HEK293 (cell line): ENCODE measurements around the gene DNAH9.
"Not testable (repeated sequence)": the region's sequence is repeated elsewhere in the genome, so short reads cannot be mapped to it uniquely, and the experiment has no call there.

ENCODE experiments used
- CTCF ChIA-PET: fragments of 350-600 bp; formaldehyde crosslinking; extraction: SDS; loops from one replicate; lab custom pipeline; 2021; ENCODE audit warnings: antibody characterized with exemption; lab: Yijun Ruan, JAX
- POLR2A ChIA-PET: fragments of 300-600 bp; formaldehyde crosslinking; extraction: SDS; loops from one replicate; lab custom pipeline; 2020; ENCODE audit warnings: antibody characterized with exemption, inconsistent platforms; lab: Yijun Ruan, JAX
- H3K27ac ChIP-seq: fragments of 200-500 bp; sonication (Bioruptor generic); 2 replicates; pipeline ENCODE4 v1.5.1; 2014; ENCODE audit warnings: low read depth, low read length, control low read depth, inconsistent platforms; ENCODE audit errors: extremely low read depth
- H3K36me3 ChIP-seq, 2 experiments: fragments of 200-500 bp in 1 of 2; sonication (Bioruptor generic) in 1 of 2; 1 replicate in 1 of 2; 2 replicates in 1 of 2; pipeline ENCODE4 v1.5.1; 2014 to 2017; ENCODE audit warnings: inconsistent platforms in 2 of 2, low read length in 2 of 2; ENCODE audit not compliant: control insufficient read depth in 2 of 2, insufficient read depth in 1 of 2
- H3K4me1 ChIP-seq: fragments of 200-500 bp; sonication (Bioruptor generic); 2 replicates; pipeline ENCODE4 v1.5.1; 2014; ENCODE audit warnings: mild to moderate bottlenecking, low read length, inconsistent platforms; ENCODE audit not compliant: control insufficient read depth, insufficient read depth
- H3K4me3 ChIP-seq: 2 replicates; pipeline ENCODE4 v1.5.1; 2011; ENCODE audit warnings: low read depth, mild to moderate bottlenecking, control low read depth, low read length, moderate library complexity
- H3K9me3 ChIP-seq: fragments of 200-500 bp; sonication (Bioruptor generic); 2 replicates; pipeline ENCODE4 v1.5.1; 2014; ENCODE audit warnings: low read depth, low read length, inconsistent platforms; ENCODE audit not compliant: control insufficient read depth, insufficient read depth
- BCL11B ChIP-seq: fragments of 450-650 bp; formaldehyde crosslinking; IDR thresholded peaks from 2 replicates; pipeline ENCODE4 v1.5.1; 2016; ENCODE audit warnings: low read depth, missing biosample characterization, missing genetic modification characterization
- CTCF ChIP-seq: fragments of 450-650 bp; formaldehyde crosslinking; IDR thresholded peaks from 2 replicates; pipeline ENCODE4 v1.5.1; 2016; ENCODE audit warnings: missing biosample characterization, missing genetic modification characterization
- KLF1 ChIP-seq: fragments of 450-650 bp; formaldehyde crosslinking; IDR thresholded peaks from 2 replicates; pipeline ENCODE4 v1.5.1; 2016; ENCODE audit warnings: missing biosample characterization, missing genetic modification characterization
- YY2 ChIP-seq: fragments of 450-650 bp; formaldehyde crosslinking; IDR thresholded peaks from 2 replicates; pipeline ENCODE4 v1.5.1; 2016; ENCODE audit warnings: missing biosample characterization, missing genetic modification characterization
- ZBTB17 ChIP-seq: fragments of 450-650 bp; formaldehyde crosslinking; IDR thresholded peaks from 2 replicates; pipeline ENCODE4 v1.5.1; 2016; ENCODE audit warnings: missing biosample characterization, missing genetic modification characterization
- ZNF16 ChIP-seq: fragments of 450-650 bp; formaldehyde crosslinking; IDR thresholded peaks from 2 replicates; pipeline ENCODE4 v1.5.1; 2016; ENCODE audit warnings: low read depth, missing biosample characterization, missing genetic modification characterization
- ZNF266 ChIP-seq: fragments of 450-650 bp; formaldehyde crosslinking; IDR thresholded peaks from 2 replicates; pipeline ENCODE4 v1.5.1; 2016; ENCODE audit warnings: missing biosample characterization, missing genetic modification characterization, low read depth
- ZNF302 ChIP-seq: fragments of 450-650 bp; formaldehyde crosslinking; IDR thresholded peaks from 2 replicates; pipeline ENCODE4 v1.5.1; 2016; ENCODE audit warnings: missing biosample characterization, missing genetic modification characterization, low read depth
- ZNF449 ChIP-seq: fragments of 450-650 bp; formaldehyde crosslinking; IDR thresholded peaks from 2 replicates; pipeline ENCODE4 v1.5.1; 2017; ENCODE audit warnings: missing biosample characterization, mild to moderate bottlenecking, missing genetic modification characterization, moderate library complexity
- ZNF580 ChIP-seq: fragments of 450-650 bp; formaldehyde crosslinking; IDR thresholded peaks from 2 replicates; pipeline ENCODE4 v1.5.1; 2016; ENCODE audit warnings: missing biosample characterization, missing genetic modification characterization
- ZNF654 ChIP-seq: fragments of 450-650 bp; formaldehyde crosslinking; IDR thresholded peaks from 2 replicates; pipeline ENCODE4 v1.5.1; 2016; ENCODE audit warnings: low read depth, missing biosample characterization, missing genetic modification characterization
- ZNF768 ChIP-seq: fragments of 450-650 bp; formaldehyde crosslinking; IDR thresholded peaks from 2 replicates; pipeline ENCODE4 v1.5.1; 2018; ENCODE audit warnings: missing biosample characterization, mild to moderate bottlenecking, missing genetic modification characterization
- ZNF837 ChIP-seq: fragments of 450-650 bp; formaldehyde crosslinking; IDR thresholded peaks from 2 replicates; pipeline ENCODE4 v1.5.1; 2016; ENCODE audit warnings: missing biosample characterization, missing genetic modification characterization

The DNAH9 gene

GRCh38 chr17:11928436-11928835 lies 330.2 kb downstream of the DNAH9 start (continued):
- TF ChIP-seq ZNF16 (tag by site-specific recombination): no peak

DNA sequence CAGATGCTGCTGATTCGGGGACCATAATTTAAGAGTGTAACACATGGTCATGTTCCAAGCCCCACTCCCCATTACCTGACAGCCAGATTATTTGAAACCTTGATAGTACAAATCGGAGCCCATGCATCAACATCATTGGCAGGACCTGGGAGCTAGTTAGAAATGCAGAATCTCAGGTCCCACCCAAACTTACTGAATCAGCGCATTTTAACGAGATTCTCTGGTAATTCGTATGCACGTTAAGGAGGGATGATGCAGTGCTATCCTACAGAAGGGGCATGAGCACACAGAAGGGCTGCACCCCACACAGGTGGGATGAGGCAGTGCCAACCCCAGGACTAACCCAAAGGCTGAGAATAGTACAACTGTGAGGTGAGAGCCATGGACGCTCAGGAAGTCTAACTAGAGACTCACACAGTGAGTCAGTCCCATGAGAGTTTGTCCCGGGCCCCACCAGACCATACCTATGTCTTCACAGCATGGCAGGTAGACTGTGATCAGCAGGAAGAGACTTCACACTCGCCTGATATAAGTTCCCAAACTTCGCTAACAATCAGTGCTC lies 334.1 kb downstream of the DNAH9 start:
- no peak overlapping the region for H3K27ac ChIP-seq
- CTCF ChIA-PET: interaction anchor here (0.6 to 0.7 kb wide), 2 partner anchors 179 to 715 kb away, joined by 3 read pairs; no protein-coding TSS in a partner anchor
- TF ChIP-seq ZNF768 (tag by site-specific recombination) (no peak), ZNF580 (tag by site-specific recombination) (no peak), YY2 (tag by site-specific recombination) (no peak)
- TF ChIP-seq, all 188 proteins: peak for 0
- POLR2A ChIA-PET: no interaction called here
- Histone ChIP-seq H3K9me3 (no peaks in the 10 kb centered on the region), H3K36me3 (no peaks in the 10 kb centered on the region), H3K4me1 (no peaks in the 10 kb centered on the region), H3K4me3 (no peak overlapping the region)

DNA sequence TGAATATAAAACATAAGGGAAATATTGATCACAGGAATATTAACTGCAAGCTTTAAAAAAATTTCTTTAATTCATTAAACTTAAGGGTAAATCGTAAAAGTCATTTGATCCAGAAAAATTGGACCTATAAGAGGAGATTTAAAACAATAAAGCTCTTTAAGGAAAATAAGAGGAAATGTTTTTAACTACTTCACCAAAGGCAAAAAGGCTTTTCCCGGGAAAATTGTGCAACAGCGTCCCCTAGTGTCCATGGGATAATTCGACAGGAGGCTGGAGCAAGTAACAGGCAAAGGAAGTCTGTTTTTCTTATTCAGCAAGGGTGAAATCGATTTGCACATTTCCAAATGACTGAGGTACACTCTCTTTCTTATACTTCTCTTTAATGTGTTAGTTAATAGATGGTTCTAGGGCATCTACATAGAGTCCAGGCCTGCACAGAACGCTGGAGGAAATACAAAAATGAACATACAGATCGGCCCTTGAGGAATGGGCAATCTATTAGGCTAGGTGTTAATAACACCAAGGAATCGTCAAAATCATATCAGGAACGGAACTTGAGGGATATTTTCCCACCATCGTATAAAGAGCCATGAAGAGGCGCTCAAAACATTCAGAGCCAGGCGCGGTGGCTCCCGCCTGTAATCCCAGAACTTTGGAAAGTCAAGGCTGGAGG lies 337.6 kb downstream of the DNAH9 start:
- H3K4me3 ChIP-seq: no peak overlapping the region
- no peaks in the 10 kb centered on the region for H3K9me3 ChIP-seq
- CTCF ChIA-PET: interaction anchor here (0.6 to 3.1 kb wide), 72 partner anchors 10 to 1562 kb away, joined by 3 to 46 read pairs (median 4); partner anchors contain the start of gene ZNF18
- no peaks in the 10 kb centered on the region for H3K36me3 ChIP-seq
- TF ChIP-seq ZBTB17 (tag by site-specific recombination) (no peak), ZNF302 (tag by site-specific recombination) (no peak), ZNF654 (tag by site-specific recombination) (peak; percentile 94), CTCF (peak; percentile 21; the same call in 1 of the 2 replicates)
- POLR2A ChIA-PET: no interaction called here
- H3K4me1 ChIP-seq: no peaks in the 10 kb centered on the region
- no peak overlapping the region for H3K27ac ChIP-seq

DNA sequence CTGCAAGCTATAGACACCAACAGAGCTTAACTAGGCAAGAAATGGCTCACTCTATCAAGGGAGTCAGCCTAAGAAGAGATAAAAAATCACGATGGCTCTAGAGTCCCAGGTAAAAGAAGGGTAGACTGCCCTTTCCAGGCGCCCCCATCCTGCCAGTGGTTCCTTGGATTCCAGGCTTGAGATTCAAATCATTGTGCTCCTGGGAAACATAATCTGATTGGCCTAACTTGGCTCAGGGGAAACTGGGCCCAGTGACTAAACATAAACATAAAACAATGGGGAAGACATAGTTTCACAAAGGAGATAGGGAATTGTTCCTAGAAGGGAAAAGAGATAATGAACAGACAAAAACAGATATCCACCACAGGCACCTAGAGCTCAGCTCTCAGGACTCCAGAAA lies 342.6 kb downstream of the DNAH9 start:
- ChIA-PET POLR2A (no interaction called here), CTCF (interaction anchor here (0.5 to 1.5 kb wide), 5 partner anchors 46 to 643 kb away, joined by 3 to 4 read pairs (median 3); no protein-coding TSS in a partner anchor)
- H3K9me3 ChIP-seq: no peaks in the 10 kb centered on the region
- no peak for TF ChIP-seq ZNF266 (tag by site-specific recombination)
- TF ChIP-seq ZNF837 (tag by site-specific recombination): no peak
- no peak for TF ChIP-seq KLF1 (tag by site-specific recombination)
- no peak for TF ChIP-seq ZNF449
- TF ChIP-seq BCL11B: no peak
- H3K27ac ChIP-seq: no peak overlapping the region
- H3K4me3 ChIP-seq: no peak overlapping the region
- no peaks in the 10 kb centered on the region for H3K4me1 ChIP-seq
- no peaks in the 10 kb centered on the region for H3K36me3 ChIP-seq

DNA sequence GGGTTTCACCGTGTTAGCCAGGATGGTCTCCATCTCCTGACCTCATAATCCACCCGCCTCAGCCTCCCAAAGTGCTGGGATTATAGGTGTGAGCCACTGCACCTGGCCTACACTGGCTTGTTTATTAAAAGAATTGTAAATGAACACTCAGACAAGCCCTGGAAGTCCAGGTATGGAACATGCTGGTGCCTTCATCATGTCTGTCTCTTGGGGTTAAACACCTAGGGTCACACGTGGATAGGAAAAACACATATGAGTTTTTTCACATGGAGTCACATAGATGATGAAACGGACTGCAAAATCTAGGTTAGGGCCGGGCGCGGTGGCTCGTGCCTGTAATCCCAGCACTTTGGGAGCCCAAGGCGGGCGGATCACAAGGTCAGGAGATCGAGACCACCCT lies 344.8 kb downstream of the DNAH9 start:
- H3K4me1 ChIP-seq, H3K4me3 ChIP-seq, POLR2A ChIA-PET, CTCF ChIA-PET, H3K9me3 ChIP-seq, H3K27ac ChIP-seq, H3K36me3 ChIP-seq: not testable (repeated sequence)
